ENCODE measurements around the gene ARMH1. TPM values are rescaled to one million over a fixed set of nuclear protein-coding genes. Genes with fewer than 3 reads are reported as not detected.

The ARMH1 gene
- total RNA-seq, 6 experiments from 2014 or later: 0.14 to 0.41 (median 0.32) TPM; not detected in 2

DNA sequence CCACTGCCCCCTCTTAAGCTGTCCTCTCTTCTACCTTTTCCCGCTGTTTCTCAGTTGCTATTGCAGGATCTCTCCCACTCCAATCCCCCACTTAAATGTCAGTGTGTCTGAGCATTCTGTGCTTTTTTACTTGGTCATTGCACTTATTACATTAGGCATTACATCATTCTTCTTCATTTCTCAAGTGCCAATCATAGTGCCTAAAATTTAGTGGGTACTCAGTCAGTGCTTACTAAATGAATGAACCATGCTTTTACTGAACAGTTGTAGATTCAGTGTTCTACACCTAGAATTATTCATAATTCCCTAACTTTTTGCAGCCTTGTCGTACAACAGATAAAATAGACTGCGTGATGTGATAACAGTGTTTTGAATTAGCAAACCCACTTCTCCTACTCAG lies 19.4 kb downstream of the ARMH1 start:
- no peak overlapping the region for H3K27ac Mint-ChIP-seq
- H3K27me3 Mint-ChIP-seq (ENCODE audit: insufficient read depth): peaks cover 18% of the 10 kb centered on the region
- no peaks in the 10 kb centered on the region for H3K9me3 Mint-ChIP-seq
- no peaks in the 10 kb centered on the region for H3K36me3 Mint-ChIP-seq (ENCODE audit: low read depth)
- DNase-seq: no peak
- H3K4me1 Mint-ChIP-seq (ENCODE audit: low read depth): no peaks in the 10 kb centered on the region
- TF ChIP-seq, protein P1, sequence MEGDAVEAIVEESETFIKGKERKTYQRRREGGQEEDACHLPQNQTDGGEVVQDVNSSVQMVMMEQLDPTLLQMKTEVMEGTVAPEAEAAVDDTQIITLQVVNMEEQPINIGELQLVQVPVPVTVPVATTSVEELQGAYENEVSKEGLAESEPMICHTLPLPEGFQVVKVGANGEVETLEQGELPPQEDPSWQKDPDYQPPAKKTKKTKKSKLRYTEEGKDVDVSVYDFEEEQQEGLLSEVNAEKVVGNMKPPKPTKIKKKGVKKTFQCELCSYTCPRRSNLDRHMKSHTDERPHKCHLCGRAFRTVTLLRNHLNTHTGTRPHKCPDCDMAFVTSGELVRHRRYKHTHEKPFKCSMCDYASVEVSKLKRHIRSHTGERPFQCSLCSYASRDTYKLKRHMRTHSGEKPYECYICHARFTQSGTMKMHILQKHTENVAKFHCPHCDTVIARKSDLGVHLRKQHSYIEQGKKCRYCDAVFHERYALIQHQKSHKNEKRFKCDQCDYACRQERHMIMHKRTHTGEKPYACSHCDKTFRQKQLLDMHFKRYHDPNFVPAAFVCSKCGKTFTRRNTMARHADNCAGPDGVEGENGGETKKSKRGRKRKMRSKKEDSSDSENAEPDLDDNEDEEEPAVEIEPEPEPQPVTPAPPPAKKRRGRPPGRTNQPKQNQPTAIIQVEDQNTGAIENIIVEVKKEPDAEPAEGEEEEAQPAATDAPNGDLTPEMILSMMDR (IDR thresholded peaks at IDR 0.05): no peak
- no peak overlapping the region for H3K4me3 Mint-ChIP-seq

DNA sequence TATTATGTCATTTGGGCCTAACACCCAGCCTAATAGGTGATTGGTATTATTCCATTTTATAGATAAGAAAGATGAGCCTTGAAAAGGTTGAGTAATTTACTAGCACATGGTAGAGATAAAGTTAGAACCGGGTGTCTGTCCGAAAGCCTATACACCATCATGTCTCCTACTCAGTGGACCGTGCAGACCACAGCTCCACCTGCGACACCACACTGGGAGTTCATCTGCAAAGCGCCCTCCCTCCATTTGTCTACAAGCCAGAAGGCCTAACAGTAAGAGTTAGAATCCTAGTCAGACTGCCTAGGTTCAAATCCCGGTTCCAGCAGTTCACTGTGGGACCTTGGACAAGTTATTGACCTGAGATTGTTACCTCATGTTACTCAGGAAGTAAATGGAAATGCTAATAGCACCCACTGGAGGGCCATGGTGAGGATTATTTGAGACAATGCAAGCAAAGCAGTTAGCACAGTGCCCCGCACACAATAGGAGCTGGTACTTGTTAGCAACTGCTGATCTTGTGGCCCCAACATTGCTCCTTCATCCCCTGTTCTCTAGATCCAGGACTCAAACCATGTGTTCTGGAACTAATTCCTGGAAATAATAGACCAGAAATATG lies 20.5 kb downstream of the ARMH1 start:
- Mint-ChIP-seq H3K4me1 (ENCODE audit: low read depth) (no peaks in the 10 kb centered on the region), H3K4me3 (no peak overlapping the region), H3K27me3 (ENCODE audit: insufficient read depth) (peaks cover 14% of the 10 kb centered on the region), H3K9me3 (no peaks in the 10 kb centered on the region), H3K27ac (no peak overlapping the region), H3K36me3 (ENCODE audit: low read depth) (no peaks in the 10 kb centered on the region)
- TF ChIP-seq, protein P1 (IDR thresholded peaks at IDR 0.05): no peak
- DNase-seq: no peak

DNA sequence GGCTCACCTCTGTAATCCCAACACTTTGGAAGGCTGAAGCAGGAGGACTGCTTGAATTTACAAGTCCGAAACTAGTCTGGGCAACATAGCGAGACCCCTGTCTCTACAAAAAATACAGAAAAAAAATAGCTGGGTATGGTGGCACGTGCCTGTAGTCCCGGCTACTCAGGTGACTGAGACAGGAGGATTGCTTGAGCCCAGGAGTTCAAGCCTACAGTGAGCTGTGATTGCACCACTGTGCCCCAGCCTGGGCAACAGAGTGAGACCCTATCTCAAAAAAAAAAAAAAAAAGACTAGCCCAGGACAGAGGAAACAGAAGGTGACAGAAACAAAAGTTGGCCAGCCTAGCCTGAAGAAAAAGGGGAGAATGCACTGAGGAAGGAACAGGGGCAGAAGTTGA lies 21.2 kb downstream of the ARMH1 start:
- H3K4me1 Mint-ChIP-seq (ENCODE audit: low read depth): no peaks in the 10 kb centered on the region
- no peaks in the 10 kb centered on the region for H3K9me3 Mint-ChIP-seq
- H3K4me3 Mint-ChIP-seq: no peak overlapping the region
- no peak for DNase-seq
- H3K27me3 Mint-ChIP-seq (ENCODE audit: insufficient read depth): peaks cover 14% of the 10 kb centered on the region
- H3K27ac Mint-ChIP-seq: no peak overlapping the region
- TF ChIP-seq, protein P1 (IDR thresholded peaks at IDR 0.05): no peak
- no peaks in the 10 kb centered on the region for H3K36me3 Mint-ChIP-seq (ENCODE audit: low read depth)

DNA sequence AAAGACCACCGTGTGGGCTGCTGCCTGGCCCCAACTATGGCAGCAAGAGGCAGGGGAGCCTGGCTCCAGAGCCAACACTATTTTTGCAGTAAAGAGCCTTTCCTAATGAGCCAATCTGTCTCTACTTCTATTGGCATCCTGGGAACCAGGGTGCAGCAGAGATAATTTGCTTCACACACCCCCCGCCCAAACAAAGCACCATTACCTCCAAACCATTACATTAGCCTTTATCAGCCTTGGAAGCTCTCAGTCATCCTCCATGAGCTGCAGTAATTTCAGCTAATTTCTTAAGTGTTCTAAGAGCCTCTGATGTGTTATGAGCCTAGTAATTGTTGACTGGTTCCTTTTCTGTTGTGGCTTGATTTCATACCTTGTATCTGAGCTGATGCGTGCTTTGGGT lies 21.6 kb downstream of the ARMH1 start:
- H3K4me1 Mint-ChIP-seq (ENCODE audit: low read depth): no peaks in the 10 kb centered on the region
- peaks cover 14% of the 10 kb centered on the region for H3K27me3 Mint-ChIP-seq (ENCODE audit: insufficient read depth)
- no peak overlapping the region for H3K27ac Mint-ChIP-seq
- no peaks in the 10 kb centered on the region for H3K36me3 Mint-ChIP-seq (ENCODE audit: low read depth)
- DNase-seq: no peak
- TF ChIP-seq, protein P1 (IDR thresholded peaks at IDR 0.05): no peak
- H3K4me3 Mint-ChIP-seq: no peak overlapping the region
- H3K9me3 Mint-ChIP-seq: no peaks in the 10 kb centered on the region

DNA sequence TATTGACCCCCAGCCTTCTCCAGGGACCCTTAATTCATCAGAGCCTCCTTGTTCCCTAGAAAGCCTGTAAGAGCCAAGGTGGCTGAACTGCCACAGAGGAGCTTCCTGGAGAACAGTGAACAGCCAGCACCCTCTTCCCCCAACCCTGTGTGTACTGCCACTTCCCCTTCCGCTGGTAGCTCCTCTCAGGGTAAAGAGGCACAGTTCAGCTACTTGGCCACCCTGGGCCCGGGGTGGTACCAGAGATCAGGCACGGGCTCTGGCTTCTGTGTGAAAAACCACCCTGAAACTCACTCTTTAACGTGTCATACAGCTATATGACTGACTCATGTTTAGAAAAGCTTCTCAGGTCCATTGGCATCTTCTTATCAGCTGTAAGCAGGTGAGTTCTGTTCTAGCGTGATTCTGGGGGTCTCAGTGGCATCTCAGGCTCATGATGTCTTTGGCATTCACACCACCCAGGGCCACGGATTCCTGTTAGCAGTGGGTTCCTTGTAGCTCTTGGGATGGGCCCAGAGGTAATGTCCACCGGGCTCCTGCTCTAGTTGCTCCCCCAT lies 22.4 kb downstream of the ARMH1 start:
- Mint-ChIP-seq H3K36me3 (ENCODE audit: low read depth) (no peaks in the 10 kb centered on the region), H3K27me3 (ENCODE audit: insufficient read depth) (peaks cover 11% of the 10 kb centered on the region), H3K4me3 (no peak overlapping the region), H3K4me1 (ENCODE audit: low read depth) (no peaks in the 10 kb centered on the region), H3K27ac (no peak overlapping the region), H3K9me3 (no peaks in the 10 kb centered on the region)
- TF ChIP-seq, protein P1 (IDR thresholded peaks at IDR 0.05): no peak
- no peak for DNase-seq

Measured in HFFc6 (cell line).